Activated CD8-positive, alpha-beta T cell treated with anti-CD3 and anti-CD28 coated beads for 36 hours (primary cell): ENCODE data around the gene CCDC116. TPM values are rescaled to one million over a fixed set of nuclear protein-coding genes. Genes with fewer than 3 reads are reported as not detected.

Experiments used
- ATAC-seq: fragments of 200-7000 bp; cut with Tn5 transposase; one replicate; pipeline ENCODE4 v1.10.0; 2021; ENCODE audit warnings: mild to moderate bottlenecking, moderate library complexity
- CTCF ChIA-PET: fragments of 350-600 bp; sonication (Branson Sonifier 250); formaldehyde crosslinking; loops from one replicate; lab custom pipeline; 2021; ENCODE audit warnings: antibody characterized with exemption; lab: Charles Lee
- POLR2A ChIA-PET: fragments of 350-600 bp; sonication (Branson Sonifier 250); formaldehyde crosslinking; loops from one replicate; lab custom pipeline; 2021; ENCODE audit warnings: antibody characterized with exemption; lab: Charles Lee
- DNase-seq: peaks from one replicate; pipeline ENCODE4 v3.0.0-alpha.2; 2020
- H3K27ac Mint-ChIP-seq: one replicate; pipeline ENCODE4 v1.8.0; 2021; ENCODE audit warnings: mild to moderate bottlenecking, mixed read lengths
- H3K27me3 Mint-ChIP-seq: one replicate; pipeline ENCODE4 v1.8.0; 2021; ENCODE audit warnings: mixed read lengths
- H3K36me3 Mint-ChIP-seq: one replicate; pipeline ENCODE4 v1.8.0; 2021; ENCODE audit warnings: low read depth, mixed read lengths
- H3K4me1 Mint-ChIP-seq: one replicate; pipeline ENCODE4 v1.8.0; 2021; ENCODE audit warnings: low read depth, mixed read lengths
- H3K4me3 Mint-ChIP-seq: one replicate; pipeline ENCODE4 v1.8.0; 2021; ENCODE audit warnings: mild to moderate bottlenecking, moderate library complexity, mixed read lengths
- H3K9me3 Mint-ChIP-seq: one replicate; pipeline ENCODE4 v1.8.0; 2021; ENCODE audit warnings: mixed read lengths
- intact Hi-C: fragments of 100-400 bp; cut with micrococcal nuclease; formaldehyde crosslinking; loops from one replicate; pipeline ENCODE4 v1.10.0; 2022
- total RNA-seq, 2 experiments: library from RNA; stranded (reverse); gene quantifications; one replicate each; pipeline ENCODE4 v1.2.3, GENCODE V29; 2021
- TF ChIP-seq, protein P1 (sequence below): fragments of 200-600 bp; IDR thresholded peaks from one replicate; pipeline ENCODE4 v1.8.0; 2022; ENCODE audit warnings: antibody characterized with exemption, mild to moderate bottlenecking

Gene CCDC116
- total RNA-seq, 2 experiments from 2014 or later: 0.45 TPM; not detected in 1

DNA sequence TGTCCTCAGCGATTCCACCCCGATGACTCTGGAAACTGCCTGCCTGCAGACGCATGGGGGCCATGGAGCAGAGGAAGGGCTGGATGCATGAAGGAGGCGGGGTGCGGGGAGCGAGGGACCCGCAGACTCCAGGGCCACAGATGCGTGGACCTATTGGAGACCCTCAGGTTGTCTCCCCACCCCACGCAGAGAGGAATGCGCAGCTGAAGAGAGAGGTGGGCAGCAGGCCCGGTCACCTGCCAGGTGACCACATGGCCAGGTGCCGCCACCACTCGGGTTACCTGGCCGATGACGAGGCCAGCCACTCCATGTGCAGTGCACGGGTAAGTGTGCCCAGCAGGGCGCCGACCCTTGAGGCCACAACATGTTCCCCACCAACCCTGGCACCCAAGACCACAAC lies 371 bp downstream of the CCDC116 start:
- intact Hi-C loops: no loop called here
- TF ChIP-seq, protein P1, sequence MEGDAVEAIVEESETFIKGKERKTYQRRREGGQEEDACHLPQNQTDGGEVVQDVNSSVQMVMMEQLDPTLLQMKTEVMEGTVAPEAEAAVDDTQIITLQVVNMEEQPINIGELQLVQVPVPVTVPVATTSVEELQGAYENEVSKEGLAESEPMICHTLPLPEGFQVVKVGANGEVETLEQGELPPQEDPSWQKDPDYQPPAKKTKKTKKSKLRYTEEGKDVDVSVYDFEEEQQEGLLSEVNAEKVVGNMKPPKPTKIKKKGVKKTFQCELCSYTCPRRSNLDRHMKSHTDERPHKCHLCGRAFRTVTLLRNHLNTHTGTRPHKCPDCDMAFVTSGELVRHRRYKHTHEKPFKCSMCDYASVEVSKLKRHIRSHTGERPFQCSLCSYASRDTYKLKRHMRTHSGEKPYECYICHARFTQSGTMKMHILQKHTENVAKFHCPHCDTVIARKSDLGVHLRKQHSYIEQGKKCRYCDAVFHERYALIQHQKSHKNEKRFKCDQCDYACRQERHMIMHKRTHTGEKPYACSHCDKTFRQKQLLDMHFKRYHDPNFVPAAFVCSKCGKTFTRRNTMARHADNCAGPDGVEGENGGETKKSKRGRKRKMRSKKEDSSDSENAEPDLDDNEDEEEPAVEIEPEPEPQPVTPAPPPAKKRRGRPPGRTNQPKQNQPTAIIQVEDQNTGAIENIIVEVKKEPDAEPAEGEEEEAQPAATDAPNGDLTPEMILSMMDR: no peak
- H3K27me3 Mint-ChIP-seq: no peaks in the 10 kb centered on the region
- no peaks in the 10 kb centered on the region for H3K9me3 Mint-ChIP-seq
- peaks cover 22% of the 10 kb centered on the region for H3K4me1 Mint-ChIP-seq
- peaks cover 13% of the 10 kb centered on the region for H3K36me3 Mint-ChIP-seq
- H3K4me3 Mint-ChIP-seq: no peak overlapping the region
- ATAC-seq: no peak
- POLR2A ChIA-PET: interaction anchor here (1.2 to 1.4 kb wide), 3 partner anchors 10 to 64 kb away, joined by 4 to 9 read pairs (median 6); partner anchors contain the start of gene SDF2L1
- H3K27ac Mint-ChIP-seq: no peak overlapping the region
- CTCF ChIA-PET: interaction anchor here (1.2 to 5.3 kb wide), 5 partner anchors 9 to 16 kb away, joined by 3 to 78 read pairs (median 3); partner anchors contain the start of gene SDF2L1
- DNase-seq: no peak

DNA sequence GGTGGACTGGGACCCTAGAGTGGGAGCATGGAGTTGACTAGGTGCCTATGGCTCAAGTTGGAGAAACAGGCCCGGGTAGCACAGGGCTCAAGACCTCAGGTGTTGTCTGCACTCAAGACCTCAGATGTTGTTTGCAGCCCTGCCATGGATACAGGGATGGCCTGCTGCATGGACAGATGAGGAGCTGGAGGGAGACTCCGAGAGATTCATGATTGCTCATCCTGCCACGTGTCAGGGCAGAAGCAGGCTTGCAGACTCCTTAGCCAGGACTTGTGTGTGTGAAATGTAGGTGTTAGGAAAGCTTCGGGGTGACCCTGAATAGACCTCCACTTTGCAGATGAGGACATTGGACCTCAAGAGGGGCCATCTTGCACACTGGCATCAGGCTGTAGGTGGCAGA lies 921 bp downstream of the CCDC116 start:
- intact Hi-C loops: no loop called here
- ChIA-PET CTCF (interaction anchor here (1.0 to 2.8 kb wide), 3 partner anchors 9 to 16 kb away, joined by 3 to 10 read pairs (median 6); no protein-coding TSS in a partner anchor), POLR2A (interaction anchor here (1.2 to 1.3 kb wide), 2 partner anchors 9 to 13 kb away, joined by 6 to 9 read pairs; partner anchors contain the start of gene SDF2L1)
- Mint-ChIP-seq H3K4me3 (no peak overlapping the region), H3K36me3 (peaks cover 7% of the 10 kb centered on the region), H3K27ac (no peak overlapping the region), H3K4me1 (peaks cover 17% of the 10 kb centered on the region), H3K27me3 (no peaks in the 10 kb centered on the region), H3K9me3 (no peaks in the 10 kb centered on the region)
- TF ChIP-seq, protein P1: no peak
- ATAC-seq (no peak), DNase-seq (no peak)

DNA sequence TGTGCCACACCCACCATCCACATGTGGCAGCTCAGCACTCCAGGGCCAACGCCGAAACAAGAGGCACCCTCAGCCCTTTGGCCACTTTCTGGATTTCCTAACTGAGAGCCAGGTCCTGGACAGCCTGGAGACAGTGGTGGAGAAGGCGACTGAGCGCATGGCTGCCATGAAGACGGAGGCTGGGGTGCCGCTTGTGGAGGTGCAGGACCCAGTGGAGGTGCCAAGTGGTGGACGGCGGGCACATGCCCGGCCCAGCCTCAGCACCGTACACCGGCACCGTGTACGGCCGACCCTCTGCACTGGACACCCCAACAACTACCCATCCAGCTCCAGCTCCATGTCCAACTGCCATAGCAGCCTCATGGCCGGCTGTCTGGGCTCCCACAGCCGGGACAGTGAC lies 1.5 kb downstream of the CCDC116 start:
- Mint-ChIP-seq H3K36me3 (peaks cover 3% of the 10 kb centered on the region), H3K27ac (no peak overlapping the region), H3K4me1 (peaks cover 17% of the 10 kb centered on the region), H3K27me3 (no peaks in the 10 kb centered on the region), H3K9me3 (no peaks in the 10 kb centered on the region), H3K4me3 (no peak overlapping the region)
- DNase-seq (no peak), ATAC-seq (no peak)
- TF ChIP-seq, protein P1: no peak
- ChIA-PET CTCF (interaction anchor here (1.0 to 2.8 kb wide), 2 partner anchors 9 to 13 kb away, joined by 6 to 10 read pairs; no protein-coding TSS in a partner anchor), POLR2A (interaction anchor here (1.2 to 1.3 kb wide), 2 partner anchors 9 to 13 kb away, joined by 6 to 9 read pairs; partner anchors contain the start of gene SDF2L1)
- intact Hi-C loops: no loop called here

DNA sequence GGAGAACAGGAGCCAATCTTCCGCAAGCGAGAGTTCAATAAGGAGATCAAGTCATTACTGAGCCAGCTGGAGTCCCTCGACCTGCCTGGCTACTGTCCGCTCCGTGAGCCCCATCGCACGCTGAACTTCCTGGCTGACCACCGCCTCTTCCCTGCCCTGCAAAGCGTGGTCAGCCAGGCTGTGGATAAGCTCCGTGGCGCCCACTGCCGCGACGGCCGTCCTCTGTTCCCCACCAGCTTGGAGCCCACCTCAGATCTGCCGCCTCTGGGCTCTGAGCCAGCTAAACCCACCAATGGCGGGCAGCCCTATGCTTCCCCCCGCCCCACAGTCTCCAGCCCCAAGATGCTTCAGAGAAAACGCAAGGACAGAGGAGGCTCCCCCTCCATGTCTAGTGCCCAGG lies 2.3 kb downstream of the CCDC116 start:
- peaks cover 15% of the 10 kb centered on the region for H3K4me1 Mint-ChIP-seq
- DNase-seq: no peak
- intact Hi-C loops: no loop called here
- H3K36me3 Mint-ChIP-seq: no peaks in the 10 kb centered on the region
- H3K27ac Mint-ChIP-seq: no peak overlapping the region
- H3K9me3 Mint-ChIP-seq: no peaks in the 10 kb centered on the region
- ATAC-seq: no peak
- CTCF ChIA-PET: interaction anchor here (0.9 to 2.8 kb wide), 3 partner anchors 10 to 12 kb away, joined by 3 to 10 read pairs (median 5); no protein-coding TSS in a partner anchor
- TF ChIP-seq, protein P1: no peak
- H3K4me3 Mint-ChIP-seq: no peak overlapping the region
- POLR2A ChIA-PET: interaction anchor here (0.9 kb wide), 1 partner anchor 12 kb away, joined by 3 read pairs; no protein-coding TSS in a partner anchor
- H3K27me3 Mint-ChIP-seq: no peaks in the 10 kb centered on the region
